ENCODE measurements around the gene ZMYND10. TPM values are rescaled to one million over a fixed set of nuclear protein-coding genes. Genes with fewer than 3 reads are reported as not detected.

ZMYND10 gene
- total and polyA plus RNA-seq, 9 of the 15 experiments (the other 6 are each of a cell fraction or from before 2014, with no cell fraction given) = 0.20 to 2.8 (median 0.70) TPM

DNA sequence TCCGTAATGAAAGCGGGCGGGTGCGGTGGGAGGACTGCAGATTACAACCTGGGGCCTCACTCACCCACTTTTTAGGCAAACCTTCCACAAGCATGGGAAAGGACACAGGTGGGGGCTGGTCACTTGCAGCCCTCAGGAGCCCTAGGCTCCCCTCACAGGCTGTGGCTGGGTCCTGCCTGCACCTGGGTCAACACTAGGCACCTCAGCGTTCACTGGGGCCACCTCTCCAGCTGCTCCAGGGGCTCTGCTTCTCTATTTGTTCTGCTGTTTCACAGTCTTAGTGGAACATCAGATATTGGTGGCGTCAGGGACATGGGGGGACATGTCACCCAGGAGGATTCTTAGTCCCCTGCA lies 43.9 kb upstream of the ZMYND10 start:
- Histone ChIP-seq H3K9me3 (replicated peaks; ENCODE audit: control insufficient read depth, insufficient read depth, low read depth, low read length) (no peaks in the 10 kb centered on the region), H3K36me3 (ENCODE audit: control insufficient read depth, insufficient read depth, low read length) (no peaks in the 10 kb centered on the region), H3K4me2 (ENCODE audit: insufficient read depth, low read length) (no peak overlapping the region), H3K4me1 (replicated peaks in 1 of 2; ENCODE audit: control insufficient read depth in 2 of 2, insufficient read depth in 2 of 2, low read length in 2 of 2) (peaks cover 4 to 40% of the 10 kb centered on the region in 2 experiments; a peak in 2 of 5 replicates), H3K27ac (ENCODE audit: extremely low read depth, low read depth, low read length) (no peak overlapping the region), H3K9me1 (ENCODE audit: control insufficient read depth, insufficient read depth, low read length) (no peaks in the 10 kb centered on the region), H3K27me3 (ENCODE audit: control insufficient read depth in 2 of 2, insufficient read depth in 2 of 2, low read length in 2 of 2) (peaks cover 0 to 29% of the 10 kb centered on the region in 2 experiments; a peak in 4 of 5 replicates), H3K4me3 (no peak overlapping the region), H3K9ac (ENCODE audit: insufficient read depth in 1 of 2, low read depth in 2 of 2, low read length in 2 of 2) (no peak overlapping the region), H2AFZ (ENCODE audit: low read depth, low read length) (no peak overlapping the region), H4K20me1 (replicated peaks; ENCODE audit: control insufficient read depth, insufficient read depth, low read length) (no peaks in the 10 kb centered on the region), H3K79me2 (ENCODE audit: control insufficient read depth, insufficient read depth, low read length) (no peaks in the 10 kb centered on the region)
- TF ChIP-seq KLF10 (CRISPR knock-in tag; IDR thresholded peaks at IDR 0.05) (no peak), MEIS2 (IDR thresholded peaks at IDR 0.05; ENCODE audit: partially characterized antibody) (no peak), PATZ1 (CRISPR knock-in tag; IDR thresholded peaks at IDR 0.05; ENCODE audit: borderline replicate concordance) (no peak), RBBP5 (IDR thresholded peaks at IDR 0.05; ENCODE audit: borderline replicate concordance, insufficient read depth, low read length, poor library complexity, severe bottlenecking) (no peak), ZNF212 (CRISPR knock-in tag; IDR thresholded peaks at IDR 0.05) (no peak), PML (IDR thresholded peaks at IDR 0.05; ENCODE audit: low read length) (no peak), SMC3 (conservative IDR thresholded peaks at IDR 0.05; ENCODE audit: insufficient read depth, low read depth, low read length) (no peak), BRD4 (IDR thresholded peaks at IDR 0.05) (no peak), CEBPB (tag; IDR thresholded peaks at IDR 0.05) (no peak), ZSCAN29 (IDR thresholded peaks at IDR 0.05) (no peak), MNT (conservative IDR thresholded peaks at IDR 0.05) (no peak), ZNF3 (CRISPR knock-in tag; IDR thresholded peaks at IDR 0.05) (no peak), TSC22D4 (tag; IDR thresholded peaks at IDR 0.05) (no peak), SP2 (IDR thresholded peaks at IDR 0.05; ENCODE audit: extremely low read depth, low read depth, low read length, poor library complexity, severe bottlenecking) (no peak), USF2 (CRISPR knock-in tag; IDR thresholded peaks at IDR 0.05) (no peak)
- TF ChIP-seq, protein P1, sequence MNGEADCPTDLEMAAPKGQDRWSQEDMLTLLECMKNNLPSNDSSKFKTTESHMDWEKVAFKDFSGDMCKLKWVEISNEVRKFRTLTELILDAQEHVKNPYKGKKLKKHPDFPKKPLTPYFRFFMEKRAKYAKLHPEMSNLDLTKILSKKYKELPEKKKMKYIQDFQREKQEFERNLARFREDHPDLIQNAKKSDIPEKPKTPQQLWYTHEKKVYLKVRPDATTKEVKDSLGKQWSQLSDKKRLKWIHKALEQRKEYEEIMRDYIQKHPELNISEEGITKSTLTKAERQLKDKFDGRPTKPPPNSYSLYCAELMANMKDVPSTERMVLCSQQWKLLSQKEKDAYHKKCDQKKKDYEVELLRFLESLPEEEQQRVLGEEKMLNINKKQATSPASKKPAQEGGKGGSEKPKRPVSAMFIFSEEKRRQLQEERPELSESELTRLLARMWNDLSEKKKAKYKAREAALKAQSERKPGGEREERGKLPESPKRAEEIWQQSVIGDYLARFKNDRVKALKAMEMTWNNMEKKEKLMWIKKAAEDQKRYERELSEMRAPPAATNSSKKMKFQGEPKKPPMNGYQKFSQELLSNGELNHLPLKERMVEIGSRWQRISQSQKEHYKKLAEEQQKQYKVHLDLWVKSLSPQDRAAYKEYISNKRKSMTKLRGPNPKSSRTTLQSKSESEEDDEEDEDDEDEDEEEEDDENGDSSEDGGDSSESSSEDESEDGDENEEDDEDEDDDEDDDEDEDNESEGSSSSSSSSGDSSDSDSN (IDR thresholded peaks at IDR 0.05; ENCODE audit: borderline replicate concordance in 1 of 2, low read depth in 2 of 2, low read length in 2 of 2) = no peak
- FAIRE-seq (no peak), DNase-seq (ENCODE audit: extremely low read depth in 1 of 4, low spot score in 3 of 4) (no peak), ATAC-seq (no peak)
- in situ Hi-C loops (cut with MboI) = no loop called here
- CTCF ChIA-PET (ENCODE audit: low intra/inter-chr PET ratio) = interaction anchor here (1.6 kb wide), 1 partner anchor 13 kb away, joined by 4 read pairs; no protein-coding TSS in a partner anchor
- intact Hi-C loops (cut with micrococcal nuclease) = no loop called here
- POLR2A ChIA-PET = no interaction called here
- BruUV-seq (replicated peaks) = no TSS peak
- 27% methylated on average over 6 of the region's 6 CpGs for WGBS (ENCODE audit: insufficient coverage, low coverage, missing lambda C conversion rate)

All from K562 (cell line).